ENCODE measurements around the gene NOX3. TPM values are rescaled to one million over a fixed set of nuclear protein-coding genes. Genes with fewer than 3 reads are reported as not detected.

NOX3 gene
- total RNA-seq, 2 donors from 2014 or later: not detected

GRCh38 chr6:155442562-155442961 lies 13.1 kb downstream of the NOX3 start:
- no peak overlapping the region for H3K27ac ChIP-seq
- no peaks in the 10 kb centered on the region for H3K27me3 ChIP-seq
- no peak for TF ChIP-seq CTCF (IDR thresholded peaks at IDR 0.05)
- H3K36me3 ChIP-seq: no peaks in the 10 kb centered on the region
- no peaks in the 10 kb centered on the region for H3K9me3 ChIP-seq
- H3K4me1 ChIP-seq: peaks cover 0 to 4% of the 10 kb centered on the region in 2 donors
- H3K4me3 ChIP-seq: no peak overlapping the region
- no peak for DNase-seq (ENCODE audit: low spot score)

GRCh38 chr6:155441112-155441465 lies 14.6 kb downstream of the NOX3 start:
- Histone ChIP-seq H3K9me3 (no peaks in the 10 kb centered on the region), H3K27ac (no peak overlapping the region), H3K27me3 (no peaks in the 10 kb centered on the region), H3K36me3 (no peaks in the 10 kb centered on the region), H3K4me1 (peaks cover 0 to 14% of the 10 kb centered on the region in 2 donors), H3K4me3 (no peak overlapping the region)
- DNase-seq (ENCODE audit: low spot score): no peak
- no peak for TF ChIP-seq CTCF (IDR thresholded peaks at IDR 0.05)

- H3K4me1 ChIP-seq: peaks cover 0 to 14% of the 10 kb centered on the region in 2 donors
- DNase-seq (ENCODE audit: low spot score): no peak
- no peak for TF ChIP-seq CTCF (IDR thresholded peaks at IDR 0.05)
- H3K27me3 ChIP-seq: no peaks in the 10 kb centered on the region
- H3K27ac ChIP-seq: no peak overlapping the region
- H3K4me3 ChIP-seq: no peak overlapping the region
- H3K9me3 ChIP-seq: no peaks in the 10 kb centered on the region
- no peaks in the 10 kb centered on the region for H3K36me3 ChIP-seq
Observed at GRCh38 chr6:155440398-155441111, 15.1 kb downstream of the NOX3 start.

GRCh38 chr6:155439376-155439775 lies 16.3 kb downstream of the NOX3 start:
- H3K36me3 ChIP-seq: no peaks in the 10 kb centered on the region
- no peak for TF ChIP-seq CTCF (IDR thresholded peaks at IDR 0.05)
- no peak overlapping the region for H3K27ac ChIP-seq
- DNase-seq (ENCODE audit: low spot score): no peak
- H3K4me3 ChIP-seq: no peak overlapping the region
- H3K9me3 ChIP-seq: no peaks in the 10 kb centered on the region
- H3K27me3 ChIP-seq: no peaks in the 10 kb centered on the region
- peaks cover 0 to 14% of the 10 kb centered on the region in 2 donors for H3K4me1 ChIP-seq

- no peak for TF ChIP-seq CTCF (IDR thresholded peaks at IDR 0.05)
- H3K9me3 ChIP-seq: no peaks in the 10 kb centered on the region
- peaks cover 0 to 14% of the 10 kb centered on the region in 2 donors for H3K4me1 ChIP-seq
- no peak for DNase-seq (ENCODE audit: low spot score)
- H3K4me3 ChIP-seq: no peak overlapping the region
- H3K36me3 ChIP-seq: no peaks in the 10 kb centered on the region
- no peaks in the 10 kb centered on the region for H3K27me3 ChIP-seq
- H3K27ac ChIP-seq: no peak overlapping the region
Observed at GRCh38 chr6:155436981-155437749, 18.5 kb downstream of the NOX3 start.

Data from right atrium auricular region (tissue), 2 donors.